K562 (cell line): Measurements from ENCODE around the gene NAXD. TPM values are rescaled to one million over a fixed set of nuclear protein-coding genes. Genes with fewer than 3 reads are reported as not detected.
A peak's percentile ranks its signal among the peaks of the same experiment; 100 is the strongest.

ENCODE experiments used
- ARID4B ChIP-seq: sonication (generic); formaldehyde crosslinking; IDR thresholded peaks from 2 replicates; pipeline ENCODE4 v1.8.0; 2022; ENCODE audit warnings: mild to moderate bottlenecking, missing genetic modification reagents
- BRD4 ChIP-seq: fragments of 200-600 bp; sonication (generic); IDR thresholded peaks from 2 replicates; pipeline ENCODE4 v1.6.1; 2017; ENCODE audit warnings: inconsistent platforms
- CAMTA2 ChIP-seq: fragments of 250-450 bp; sonication (Bioruptor Pico); conservative IDR thresholded peaks from 2 replicates; pipeline ENCODE4 v1.5.1; 2022
- E2F6 ChIP-seq, 2 experiments: IDR thresholded peaks; 2 replicates each; pipeline ENCODE4 v1.6.1; 2011; ENCODE audit warnings: borderline replicate concordance in 1 of 2, control low read depth in 1 of 2, low read depth in 1 of 2, low read length in 1 of 2, mild to moderate bottlenecking in 1 of 2, mixed read lengths in 1 of 2, moderate library complexity in 1 of 2; ENCODE audit not compliant: insufficient read depth in 1 of 2, insufficient read length in 1 of 2, poor library complexity in 1 of 2, severe bottlenecking in 1 of 2; ENCODE audit errors: extremely low read depth in 1 of 2
- HMGXB4 ChIP-seq: sonication (generic); formaldehyde crosslinking; IDR thresholded peaks from 2 replicates; pipeline ENCODE4 v1.8.1; 2023; ENCODE audit warnings: mild to moderate bottlenecking, missing genetic modification reagents
- NCOR1 ChIP-seq: fragments of 450-650 bp; IDR thresholded peaks from 2 replicates; pipeline ENCODE4 v1.6.1; 2016; ENCODE audit warnings: mild to moderate bottlenecking, moderate library complexity
- PRDM10 ChIP-seq: fragments of 450-650 bp; IDR thresholded peaks from 2 replicates; pipeline ENCODE4 v1.6.1; 2018; ENCODE audit not compliant: partially characterized antibody
- TARDBP ChIP-seq: fragments of 450-650 bp; IDR thresholded peaks from 2 replicates; pipeline ENCODE4 v1.6.1; 2016
- ZBED1 ChIP-seq: IDR thresholded peaks from 2 replicates; pipeline ENCODE4 v1.6.1; 2014
- ZBTB34 ChIP-seq: fragments of 250-450 bp; sonication (Bioruptor Pico); IDR thresholded peaks from 2 replicates; pipeline ENCODE4 v1.8.0; 2021; ENCODE audit warnings: mild to moderate bottlenecking, moderate library complexity
- ZNF174 ChIP-seq: fragments of 250-450 bp; sonication (Bioruptor Pico); IDR thresholded peaks from 2 replicates; pipeline ENCODE4 v1.4.0; 2020; ENCODE audit warnings: mild to moderate bottlenecking
- ZNF764 ChIP-seq: fragments of 250-450 bp; sonication (Bioruptor Pico); IDR thresholded peaks from 2 replicates; pipeline ENCODE4 v1.4.0; 2020; ENCODE audit warnings: low read depth, mild to moderate bottlenecking, moderate library complexity
- polyA plus RNA-seq, 8 experiments: library from polyadenylated mRNA; depleted of rRNA in 4 of 8; stranded (reverse) in 5 of 8; unstranded in 3 of 8; fragments of >200 nt; fragmentation: Nextera tagmentation in 2 of 8; fragmentation: Illumina TruSeq in 1 of 8; extraction: Ambion mirVana in 2 of 8; extraction: Trizol in 1 of 8; gene quantifications; 2 replicates each; pipeline versions ENCODE4 v1.2.1 to v1.2.3, GENCODE V29; 2011 to 2014; ENCODE audit warnings: inconsistent platforms in 1 of 8, missing spikeins in 1 of 8
- total RNA-seq, 7 experiments: library from RNA; depleted of rRNA in 6 of 7; stranded (reverse); fragments of >200 nt in 6 of 7; fragmentation: Illumina TruSeq in 2 of 7; extraction: Trizol in 2 of 7; gene quantifications; 2 replicates each; pipeline versions ENCODE4 v1.2.1 to v1.2.3, GENCODE V29; 2011 to 2021; ENCODE audit warnings: low replicate concordance in 1 of 7

The NAXD gene
- total and polyA plus RNA-seq, 9 of the 15 experiments (the other 6 are each of a cell fraction or from before 2014, with no cell fraction given): 0.59 to 20.6 (median 13.0) TPM

- TF ChIP-seq HMGXB4 (CRISPR knock-in tag) (peak; percentile 63; the same call in 1 of the 2 replicates), NCOR1 (no peak), TARDBP (no peak), CAMTA2 (no peak), ZBED1 (no peak), PRDM10 (peak; percentile 30), E2F6 (IDR thresholded peaks at IDR 0.05; ENCODE audit: borderline replicate concordance in 1 of 2, extremely low read depth in 1 of 2, insufficient read depth in 1 of 2, insufficient read length in 1 of 2, low read depth in 1 of 2, low read length in 1 of 2, poor library complexity in 1 of 2, severe bottlenecking in 1 of 2) (peak; percentile 5 to 10), ZNF174 (CRISPR knock-in tag) (no peak), BRD4 (peak; percentile 43; the same call in 1 of the 2 replicates), ARID4B (CRISPR knock-in tag) (peak; percentile 80), ZBTB34 (CRISPR knock-in tag) (no peak), ZNF764 (CRISPR knock-in tag) (peak; percentile 93)
Observed at GRCh38 chr13:110615322-110616102, at the start of gene NAXD (continued).
